OCI-LY1 (cell line): ENCODE measurements around the gene PRKACA.

Experiments
- H2AFZ ChIP-seq: fragments of 200-600 bp; sonication (generic), shearing (Covaris generic); 2 replicates; pipeline ENCODE4 v1.6.0; 2014; ENCODE audit warnings: antibody characterized with exemption, mild to moderate bottlenecking, low read length
- H3F3A ChIP-seq: fragments of 200-600 bp; sonication (generic), shearing (Covaris generic); 2 replicates; pipeline ENCODE4 v1.6.0; 2014; ENCODE audit warnings: mild to moderate bottlenecking, antibody characterized with exemption, low read length, moderate library complexity; ENCODE audit not compliant: insufficient read depth
- H3K27ac ChIP-seq: fragments of 200-600 bp; sonication (generic); 2 replicates; pipeline ENCODE4 v1.5.1; 2014; ENCODE audit warnings: low read length, mixed run types, mild to moderate bottlenecking, low read depth; ENCODE audit not compliant: poor library complexity, severe bottlenecking
- H3K27me3 ChIP-seq: fragments of 200-600 bp; sonication (generic); 2 replicates; pipeline ENCODE4 v1.6.0; 2014; ENCODE audit warnings: antibody characterized with exemption, mild to moderate bottlenecking, low read length, moderate library complexity; ENCODE audit not compliant: insufficient read depth
- H3K36me3 ChIP-seq: fragments of 200-600 bp; sonication (generic); 2 replicates; pipeline ENCODE4 v1.6.1; 2014; ENCODE audit warnings: mild to moderate bottlenecking, antibody characterized with exemption, low read length, moderate library complexity, mixed read lengths; ENCODE audit not compliant: insufficient read depth
- H3K4me1 ChIP-seq: fragments of 200-600 bp; sonication (generic); 2 replicates; pipeline ENCODE4 v1.5.1; 2014; ENCODE audit warnings: mild to moderate bottlenecking, low read length, moderate library complexity; ENCODE audit not compliant: insufficient read depth, severe bottlenecking
- H3K4me2 ChIP-seq: fragments of 200-600 bp; sonication (generic), shearing (Covaris generic); 2 replicates; pipeline ENCODE4 v1.6.1; 2014; ENCODE audit warnings: low read length
- H3K4me3 ChIP-seq: fragments of 200-600 bp; sonication (generic); 2 replicates; pipeline ENCODE4 v1.5.1; 2014; ENCODE audit warnings: low read length, low read depth, mild to moderate bottlenecking, mixed read lengths; ENCODE audit not compliant: poor library complexity, severe bottlenecking
- H3K79me2 ChIP-seq: fragments of 200-600 bp; shearing (Covaris generic); 2 replicates; pipeline ENCODE4 v1.6.1; 2016; ENCODE audit warnings: mixed run types, low read length, mixed read lengths; ENCODE audit not compliant: insufficient read depth
- H3K9ac ChIP-seq: fragments of 200-600 bp; sonication (generic), shearing (Covaris generic); 2 replicates; pipeline ENCODE4 v1.6.1; 2014; ENCODE audit warnings: mild to moderate bottlenecking, low read length, mixed read lengths
- H3K9me2 ChIP-seq: fragments of 200-600 bp; sonication (generic), shearing (Covaris generic); 2 replicates; pipeline ENCODE4 v1.6.1; 2014; ENCODE audit warnings: low read depth, mild to moderate bottlenecking, low read length, mixed read lengths
- H3K9me3 ChIP-seq: fragments of 200-600 bp; shearing (Covaris generic); 2 replicates; pipeline ENCODE4 v1.6.1; 2014; ENCODE audit warnings: low read length, mixed read lengths
- H4K20me1 ChIP-seq: fragments of 200-600 bp; sonication (generic), shearing (Covaris generic); 2 replicates; pipeline ENCODE4 v1.6.0; 2016; ENCODE audit warnings: mild to moderate bottlenecking, low read length; ENCODE audit not compliant: insufficient read depth
- CTCF ChIP-seq: fragments of 200-600 bp; sonication (generic), shearing (Covaris generic); IDR thresholded peaks from 2 replicates; pipeline ENCODE4 v1.5.1; 2017; ENCODE audit warnings: mild to moderate bottlenecking, antibody characterized with exemption, low read length, moderate library complexity, mixed read lengths
- EZH2 ChIP-seq: fragments of 200-600 bp; sonication (generic), shearing (Covaris generic); IDR thresholded peaks from 2 replicates; pipeline ENCODE4 v1.8.0; 2017; ENCODE audit warnings: borderline replicate concordance, mixed run types, mild to moderate bottlenecking, antibody characterized with exemption, low read length, moderate library complexity, mixed read lengths

PRKACA gene

GRCh38 chr19:14164724-14165493 is 47.3 kb upstream of the PRKACA start:
- Histone ChIP-seq H2AFZ (no peak overlapping the region), H3K36me3 (no peaks in the 10 kb centered on the region), H3K27me3 (0 out of 2 replicates have a peak, but pooled peaks cover 8% of the 10 kb centered on the region), H3F3A (no peaks in the 10 kb centered on the region), H3K9me2 (no peaks in the 10 kb centered on the region), H3K4me3 (no peak overlapping the region), H3K9ac (no peak overlapping the region), H3K27ac (no peak overlapping the region), H3K4me2 (no peak overlapping the region), H3K4me1 (no peaks in the 10 kb centered on the region), H3K79me2 (no peaks in the 10 kb centered on the region), H4K20me1 (no peaks in the 10 kb centered on the region), H3K9me3 (no peaks in the 10 kb centered on the region)
- TF ChIP-seq CTCF (no peak), EZH2 (no peak)

- H3K36me3 ChIP-seq: no peaks in the 10 kb centered on the region
Measured at GRCh38 chr19:14164082-14164481, 46.5 kb upstream of the PRKACA start.

GRCh38 chr19:14162871-14163297 is 45.3 kb upstream of the PRKACA start:
- Histone ChIP-seq H3K4me2 (no peak overlapping the region), H3K27me3 (0 out of 2 replicates have a peak, but pooled peaks cover 5% of the 10 kb centered on the region), H3K9me3 (no peaks in the 10 kb centered on the region), H3K79me2 (no peaks in the 10 kb centered on the region), H3K36me3 (no peaks in the 10 kb centered on the region), H3K4me1 (no peaks in the 10 kb centered on the region), H3K27ac (no peak overlapping the region), H3K4me3 (no peak overlapping the region), H3K9ac (no peak overlapping the region), H3K9me2 (no peaks in the 10 kb centered on the region), H3F3A (no peaks in the 10 kb centered on the region), H4K20me1 (no peaks in the 10 kb centered on the region), H2AFZ (no peak overlapping the region)
- TF ChIP-seq CTCF (no peak), EZH2 (no peak)

More at GRCh38 chr19:14164082-14164481, 46.5 kb upstream of the PRKACA start:
- Histone ChIP-seq H3K27ac (no peak overlapping the region), H2AFZ (no peak overlapping the region), H3K4me2 (no peak overlapping the region), H3K79me2 (no peaks in the 10 kb centered on the region), H3K4me1 (no peaks in the 10 kb centered on the region), H3K9me2 (no peaks in the 10 kb centered on the region), H3K27me3 (0 out of 2 replicates have a peak, but pooled peaks cover 5% of the 10 kb centered on the region), H3K9me3 (no peaks in the 10 kb centered on the region), H3K9ac (no peak overlapping the region), H3F3A (no peaks in the 10 kb centered on the region), H4K20me1 (no peaks in the 10 kb centered on the region), H3K4me3 (no peak overlapping the region)
- TF ChIP-seq EZH2: no peak
- TF ChIP-seq CTCF: no peak
